Mesothelial cell of epicardium (in vitro differentiated cells): ENCODE results near the gene SUPT20H. TPM values are rescaled to one million over a fixed set of nuclear protein-coding genes. Genes with fewer than 3 reads are reported as not detected.

Experiments
- DNase-seq, 2 experiments: peaks; one replicate each; pipeline ENCODE4 v3.0.0; 2021; ENCODE audit warnings: low spot score in 2 of 2; ENCODE audit not compliant: unreplicated experiment in 2 of 2
- H3K27ac Mint-ChIP-seq: 2 replicates; pipeline ENCODE4 v1.8.0; 2021; ENCODE audit warnings: mixed read lengths
- H3K27me3 Mint-ChIP-seq: 2 replicates; pipeline ENCODE4 v1.8.0; 2021; ENCODE audit warnings: low read depth, mixed read lengths
- H3K36me3 Mint-ChIP-seq: 2 replicates; pipeline ENCODE4 v1.8.0; 2021; ENCODE audit warnings: mixed read lengths
- H3K4me1 Mint-ChIP-seq: 2 replicates; pipeline ENCODE4 v1.8.0; 2021; ENCODE audit warnings: mixed read lengths
- H3K4me3 Mint-ChIP-seq: 2 replicates; pipeline ENCODE4 v1.8.0; 2021; ENCODE audit warnings: mild to moderate bottlenecking, moderate library complexity, mixed read lengths
- H3K9me3 Mint-ChIP-seq: 2 replicates; pipeline ENCODE4 v1.8.0; 2021; ENCODE audit warnings: mixed read lengths
- total RNA-seq: library from RNA; stranded (reverse); gene quantifications from 3 replicates; pipeline ENCODE4 v1.2.1, GENCODE V29; 2021
- TF ChIP-seq, protein P1 (sequence below): fragments of 200-600 bp; sonication (generic); IDR thresholded peaks from one replicate; pipeline ENCODE4 v1.5.0; 2021; ENCODE audit warnings: antibody characterized with exemption; ENCODE audit not compliant: unreplicated experiment

The SUPT20H gene
- total RNA-seq, 1 donor from 2014 or later = 99.6 TPM

GRCh38 chr13:37037241-37037640 lies 22.2 kb downstream of the SUPT20H start:
- H3K27ac Mint-ChIP-seq = no peak overlapping the region
- peaks cover 5% of the 10 kb centered on the region for H3K9me3 Mint-ChIP-seq
- no peaks in the 10 kb centered on the region for H3K4me1 Mint-ChIP-seq
- no peak overlapping the region for H3K4me3 Mint-ChIP-seq
- no peaks in the 10 kb centered on the region for H3K27me3 Mint-ChIP-seq
- TF ChIP-seq, protein P1, sequence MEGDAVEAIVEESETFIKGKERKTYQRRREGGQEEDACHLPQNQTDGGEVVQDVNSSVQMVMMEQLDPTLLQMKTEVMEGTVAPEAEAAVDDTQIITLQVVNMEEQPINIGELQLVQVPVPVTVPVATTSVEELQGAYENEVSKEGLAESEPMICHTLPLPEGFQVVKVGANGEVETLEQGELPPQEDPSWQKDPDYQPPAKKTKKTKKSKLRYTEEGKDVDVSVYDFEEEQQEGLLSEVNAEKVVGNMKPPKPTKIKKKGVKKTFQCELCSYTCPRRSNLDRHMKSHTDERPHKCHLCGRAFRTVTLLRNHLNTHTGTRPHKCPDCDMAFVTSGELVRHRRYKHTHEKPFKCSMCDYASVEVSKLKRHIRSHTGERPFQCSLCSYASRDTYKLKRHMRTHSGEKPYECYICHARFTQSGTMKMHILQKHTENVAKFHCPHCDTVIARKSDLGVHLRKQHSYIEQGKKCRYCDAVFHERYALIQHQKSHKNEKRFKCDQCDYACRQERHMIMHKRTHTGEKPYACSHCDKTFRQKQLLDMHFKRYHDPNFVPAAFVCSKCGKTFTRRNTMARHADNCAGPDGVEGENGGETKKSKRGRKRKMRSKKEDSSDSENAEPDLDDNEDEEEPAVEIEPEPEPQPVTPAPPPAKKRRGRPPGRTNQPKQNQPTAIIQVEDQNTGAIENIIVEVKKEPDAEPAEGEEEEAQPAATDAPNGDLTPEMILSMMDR = no peak
- peaks cover 61% of the 10 kb centered on the region for H3K36me3 Mint-ChIP-seq
- DNase-seq = no peak

- Mint-ChIP-seq H3K4me3 (no peak overlapping the region), H3K27me3 (no peaks in the 10 kb centered on the region), H3K36me3 (peaks cover 34% of the 10 kb centered on the region), H3K27ac (peak overlapping the region; percentile 30), H3K4me1 (no peaks in the 10 kb centered on the region), H3K9me3 (no peaks in the 10 kb centered on the region)
- TF ChIP-seq, protein P1 = no peak
- DNase-seq = no peak
Measured at GRCh38 chr13:37029617-37030016, 29.9 kb downstream of the SUPT20H start.

DNA sequence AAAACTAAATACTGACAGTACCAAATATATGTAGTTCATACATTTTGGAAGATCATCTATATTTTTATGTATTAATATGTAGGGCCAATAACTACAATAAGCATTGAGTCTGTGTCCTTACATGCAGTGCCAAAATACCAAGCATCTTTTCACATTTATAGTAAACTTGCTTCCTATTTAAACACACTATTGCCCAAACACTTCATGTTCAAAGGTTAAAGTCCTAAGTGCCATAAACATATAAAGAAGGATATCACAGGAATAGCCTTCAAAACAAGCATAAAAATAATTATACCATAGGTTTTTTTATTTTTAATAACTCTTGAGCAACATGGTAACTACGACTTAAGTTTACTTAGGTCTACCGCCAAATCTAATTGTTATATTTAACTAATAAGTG lies 31.8 kb downstream of the SUPT20H start:
- H3K36me3 Mint-ChIP-seq = peaks cover 27% of the 10 kb centered on the region

GRCh38 chr13:37026771-37027170 lies 32.7 kb downstream of the SUPT20H start:
- Mint-ChIP-seq H3K9me3 (no peaks in the 10 kb centered on the region), H3K4me1 (no peaks in the 10 kb centered on the region), H3K27ac (no peak overlapping the region), H3K27me3 (no peaks in the 10 kb centered on the region), H3K36me3 (peaks cover 26% of the 10 kb centered on the region), H3K4me3 (no peak overlapping the region)
- no peak for DNase-seq
- TF ChIP-seq, protein P1 = no peak

More for the DNA sequence above, 31.8 kb downstream of the SUPT20H start:
- TF ChIP-seq, protein P1 = no peak
- H3K4me1 Mint-ChIP-seq = no peaks in the 10 kb centered on the region
- H3K27ac Mint-ChIP-seq = no peak overlapping the region
- H3K27me3 Mint-ChIP-seq = no peaks in the 10 kb centered on the region
- H3K9me3 Mint-ChIP-seq = no peaks in the 10 kb centered on the region
- DNase-seq = no peak
- H3K4me3 Mint-ChIP-seq = no peak overlapping the region

- TF ChIP-seq, protein P1 = no peak
- Mint-ChIP-seq H3K27me3 (no peaks in the 10 kb centered on the region), H3K27ac (peak overlapping the region; percentile 61), H3K9me3 (no peaks in the 10 kb centered on the region), H3K4me3 (no peak overlapping the region), H3K4me1 (no peaks in the 10 kb centered on the region), H3K36me3 (peaks cover 27% of the 10 kb centered on the region)
- DNase-seq = no peak
Measured at GRCh38 chr13:37023871-37024270, 35.6 kb downstream of the SUPT20H start.

DNA sequence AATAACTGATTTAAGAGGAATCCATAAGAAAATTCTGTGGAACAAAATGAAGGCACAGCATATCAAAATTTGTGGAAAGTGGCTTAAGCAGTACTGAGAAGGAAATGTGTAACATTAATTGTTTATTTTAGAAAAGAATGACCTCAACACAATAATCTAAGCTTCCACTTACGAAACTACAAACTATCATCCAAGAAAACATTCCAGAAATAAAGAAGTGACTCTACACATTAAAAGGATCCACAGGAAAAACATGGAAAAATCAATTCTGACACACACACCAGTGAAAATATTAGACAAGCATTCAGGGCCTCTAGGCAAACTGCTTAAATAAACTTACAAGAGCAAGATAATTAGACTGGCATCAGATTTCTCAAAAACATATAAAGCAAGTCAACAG lies 44.9 kb downstream of the SUPT20H start:
- H3K9me3 Mint-ChIP-seq = peaks cover 6% of the 10 kb centered on the region
- H3K4me1 Mint-ChIP-seq = no peaks in the 10 kb centered on the region
- no peak overlapping the region for H3K4me3 Mint-ChIP-seq
- no peak overlapping the region for H3K27ac Mint-ChIP-seq
- DNase-seq = no peak
- no peaks in the 10 kb centered on the region for H3K27me3 Mint-ChIP-seq
- peaks cover 45% of the 10 kb centered on the region for H3K36me3 Mint-ChIP-seq
- TF ChIP-seq, protein P1 = no peak
